Activated CD8-positive, alpha-beta memory T cell treated with anti-CD3 and anti-CD28 coated beads, Interleukin-2, amount 50 U/mL, for 24 hours (primary cell): ENCODE measurements around the gene RAB3IP.
"Not testable (repeated sequence)": the region's sequence is repeated elsewhere in the genome, so short reads cannot be mapped to it uniquely, and the experiment has no call there.

Experiments
- DNase-seq: peaks from one replicate; pipeline ENCODE4 v3.0.0-alpha.2; 2020; ENCODE audit errors: extremely low read depth

The RAB3IP gene

DNA sequence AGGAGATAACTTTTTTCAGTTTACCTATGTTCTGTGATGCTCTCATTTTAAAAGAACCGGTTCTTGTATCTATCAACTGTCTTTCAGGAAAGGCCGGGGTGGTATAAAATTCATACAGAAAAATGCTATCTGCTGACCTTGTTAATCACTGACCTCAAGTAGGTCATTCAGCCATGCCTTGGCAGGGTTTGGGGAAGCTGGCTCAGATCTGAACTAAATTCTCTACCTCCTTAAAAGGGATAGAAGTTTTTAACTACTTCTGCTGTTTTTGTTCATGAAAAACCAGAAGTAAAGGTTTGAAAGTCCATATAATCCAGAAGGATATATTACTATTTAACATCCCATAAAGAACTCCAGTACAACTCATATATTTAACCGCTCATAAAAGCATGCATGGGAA, 96.4 kb downstream of the RAB3IP start:
- DNase-seq: no peak

DNA sequence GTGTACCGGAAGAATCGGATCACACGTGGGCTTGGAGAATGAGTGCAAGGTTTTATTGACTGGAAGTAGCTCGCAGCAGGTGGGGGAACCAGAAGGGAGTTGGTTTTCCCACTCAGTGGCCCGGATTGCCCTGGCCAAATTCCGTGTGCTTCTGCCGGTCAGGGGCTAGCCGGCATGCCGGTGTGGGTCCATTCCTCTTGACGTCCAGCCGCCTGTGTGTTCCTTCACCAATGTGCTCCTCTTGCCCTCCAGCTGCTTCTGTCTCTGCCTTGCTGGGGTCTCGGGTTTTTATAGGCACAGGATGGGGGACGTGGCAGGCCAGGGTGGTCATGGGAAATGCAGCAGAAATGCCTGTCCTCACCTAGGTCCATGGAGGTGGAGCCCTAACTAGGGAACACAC, 97.4 kb downstream of the RAB3IP start:
- no peak for DNase-seq

DNA sequence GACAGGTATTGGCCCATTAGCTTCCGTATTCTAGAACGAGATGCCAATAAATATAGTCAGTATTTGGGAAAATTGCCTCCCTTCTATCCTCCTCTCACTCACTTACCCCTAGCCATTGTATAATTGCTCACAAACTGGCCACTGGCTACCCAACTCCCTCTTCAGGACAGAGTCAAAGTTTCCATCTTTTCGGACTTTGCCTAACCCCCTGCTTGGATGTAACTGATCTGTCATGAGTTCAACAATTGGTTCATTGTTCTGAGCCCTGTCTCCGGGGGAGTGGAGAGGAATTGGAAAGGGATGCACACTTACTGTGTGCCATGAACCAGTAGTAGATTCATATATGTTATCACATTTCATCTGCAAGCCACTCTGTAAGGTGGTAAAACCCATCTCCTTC, 98.5 kb downstream of the RAB3IP start:
- DNase-seq: no peak

DNA sequence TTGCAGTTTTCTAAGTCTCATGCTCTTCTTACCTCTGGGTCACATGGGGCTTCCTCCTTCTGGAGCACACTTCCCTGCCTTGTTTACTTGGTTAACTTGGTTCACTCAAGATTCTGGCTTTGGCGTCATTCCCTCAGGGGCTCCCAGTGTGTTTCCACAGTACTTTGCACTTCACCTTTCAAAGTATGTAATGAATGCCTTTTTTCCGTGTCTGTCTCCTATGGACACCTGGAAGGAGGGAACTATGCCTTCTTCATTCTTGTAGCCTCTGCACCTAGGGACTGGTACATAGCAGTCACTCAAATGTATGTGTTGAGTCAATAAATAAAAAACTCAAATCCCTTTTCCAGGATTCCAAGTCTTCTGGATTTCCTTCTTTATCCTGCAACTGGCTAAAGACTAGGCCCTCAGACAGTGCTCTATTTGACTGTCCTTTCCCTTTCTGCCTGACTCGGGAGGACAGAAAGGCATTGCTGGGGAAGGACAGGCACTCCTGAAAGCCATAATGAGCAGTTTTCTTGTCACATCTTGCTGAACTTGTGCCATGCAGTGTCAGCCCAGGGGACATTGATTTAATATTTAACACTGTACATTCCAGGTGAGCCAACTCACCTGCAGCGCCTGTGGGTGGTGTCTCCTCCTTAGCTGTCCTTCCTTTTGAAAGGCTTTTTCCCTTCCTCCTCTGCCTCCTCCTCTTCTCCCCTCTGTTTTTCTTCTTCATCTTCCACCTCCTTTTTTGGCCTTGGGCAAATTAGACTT, 99.2 kb downstream of the RAB3IP start:
- DNase-seq: no peak

DNA sequence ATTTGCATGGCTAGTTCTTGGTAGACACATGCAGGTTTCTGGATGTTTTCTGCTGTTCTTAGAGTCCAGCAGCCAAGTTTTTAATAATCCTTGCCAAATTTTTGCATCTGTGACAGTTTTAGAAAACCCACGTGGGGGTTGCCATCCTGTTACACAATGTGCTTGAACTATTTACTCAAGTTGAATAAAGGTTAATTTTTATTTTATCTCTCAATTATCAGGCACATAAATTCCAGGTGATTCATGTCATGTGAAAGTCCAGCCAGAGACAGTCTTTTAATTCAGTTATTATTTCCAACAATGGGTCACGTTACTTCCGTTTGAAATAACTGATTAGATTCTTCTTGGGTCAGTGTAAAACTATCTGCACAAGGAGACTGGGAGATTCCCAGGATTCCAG, 102.1 kb downstream of the RAB3IP start:
- no peak for DNase-seq

DNA sequence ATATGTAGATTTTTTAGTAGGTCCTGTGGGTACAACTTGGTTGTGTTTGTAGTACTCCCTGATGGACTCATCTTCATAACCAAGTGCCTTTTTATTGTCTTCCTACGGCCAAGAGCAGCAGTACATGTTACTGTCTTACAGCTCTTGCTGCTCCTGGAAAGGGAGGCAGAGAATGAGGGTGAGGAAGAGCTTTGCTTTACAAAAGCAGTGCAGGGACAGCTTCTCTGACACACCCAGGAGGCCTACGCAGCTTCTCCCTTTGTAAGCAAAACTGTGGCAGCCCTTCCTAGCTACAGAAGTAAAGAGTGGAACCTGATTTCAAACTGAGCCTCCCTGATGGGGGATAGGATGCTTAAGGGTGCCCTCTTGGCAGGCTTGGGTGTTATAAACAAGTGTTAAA, 104.9 kb downstream of the RAB3IP start:
- no peak for DNase-seq

DNA sequence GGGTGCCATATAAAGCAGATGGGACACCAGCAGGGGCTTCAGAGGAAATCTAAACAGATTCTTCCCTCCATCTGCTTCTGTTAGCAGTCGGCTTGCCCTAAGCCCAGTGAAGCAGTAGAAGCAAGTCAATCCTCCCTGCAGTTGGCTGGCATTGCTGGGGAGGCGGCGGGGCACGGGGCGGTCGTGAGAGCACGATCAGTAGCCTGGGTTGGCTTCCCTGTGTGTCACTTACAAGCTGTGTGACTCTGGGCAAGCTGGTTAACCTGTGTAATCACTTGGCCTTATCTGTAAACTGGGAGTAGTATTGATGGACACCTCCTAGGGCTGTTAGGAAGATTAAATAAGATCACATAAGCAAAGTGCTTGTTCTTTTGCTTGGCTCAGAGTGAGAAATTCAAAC, 105.8 kb downstream of the RAB3IP start:
- DNase-seq: no peak

DNA sequence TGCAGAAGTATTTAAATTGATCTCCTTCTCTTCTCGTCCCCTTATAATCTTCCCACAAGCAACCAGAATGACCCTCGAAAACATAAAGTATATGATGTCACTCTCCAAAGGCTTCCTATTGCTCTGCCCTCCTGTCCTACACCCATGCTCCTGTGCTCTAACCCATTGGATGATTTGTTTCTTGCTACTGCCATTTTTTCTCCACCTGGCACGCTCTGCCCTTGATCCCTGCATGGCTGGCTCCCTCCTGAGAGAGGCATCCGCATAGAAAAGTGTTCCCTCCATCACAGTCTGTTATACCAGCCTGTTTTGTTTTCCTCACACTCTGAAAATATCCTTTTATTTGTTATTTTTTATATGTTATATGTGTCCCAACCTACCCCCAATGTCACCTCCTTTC, 106.2 kb downstream of the RAB3IP start:
- no peak for DNase-seq

DNA sequence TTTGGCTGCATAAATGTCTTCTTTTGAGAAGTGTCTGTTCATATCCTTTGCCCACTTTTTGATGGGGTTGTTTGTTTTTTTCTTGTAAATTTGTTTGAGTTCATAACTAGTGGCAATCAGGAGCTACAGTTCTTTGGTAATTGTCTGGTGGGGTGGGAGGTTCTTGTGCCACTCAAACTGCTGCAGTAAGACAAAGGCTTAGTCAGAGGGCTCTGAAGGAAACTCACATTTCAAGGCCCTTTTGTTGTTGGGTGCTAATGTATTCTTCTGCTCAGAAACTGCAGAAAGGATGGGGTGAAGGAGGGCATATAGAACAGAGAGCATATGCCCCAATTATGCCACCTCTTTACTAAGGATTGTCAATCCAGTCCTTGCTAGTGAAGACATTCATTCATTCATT, 108.3 kb downstream of the RAB3IP start:
- no peak for DNase-seq

DNA sequence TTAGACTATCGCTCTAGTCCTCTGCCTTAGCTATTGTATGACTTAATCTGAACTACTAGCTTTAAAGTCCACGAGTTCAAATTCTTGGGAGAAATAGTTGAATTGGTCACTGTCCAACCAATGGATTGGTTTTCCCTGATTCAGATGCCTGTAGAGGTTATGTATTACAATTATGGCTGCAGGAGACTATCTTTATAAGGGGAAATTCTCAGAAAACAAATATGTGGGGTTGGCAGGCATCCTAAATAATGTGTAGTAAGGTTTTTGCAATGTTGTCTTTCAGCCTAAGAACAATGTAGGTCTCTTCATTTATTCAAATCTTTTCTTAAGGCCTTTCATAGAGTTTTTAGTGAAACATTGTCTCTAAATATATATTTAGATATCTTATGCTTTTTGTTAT, 113.3 kb downstream of the RAB3IP start:
- DNase-seq: no peak

DNA sequence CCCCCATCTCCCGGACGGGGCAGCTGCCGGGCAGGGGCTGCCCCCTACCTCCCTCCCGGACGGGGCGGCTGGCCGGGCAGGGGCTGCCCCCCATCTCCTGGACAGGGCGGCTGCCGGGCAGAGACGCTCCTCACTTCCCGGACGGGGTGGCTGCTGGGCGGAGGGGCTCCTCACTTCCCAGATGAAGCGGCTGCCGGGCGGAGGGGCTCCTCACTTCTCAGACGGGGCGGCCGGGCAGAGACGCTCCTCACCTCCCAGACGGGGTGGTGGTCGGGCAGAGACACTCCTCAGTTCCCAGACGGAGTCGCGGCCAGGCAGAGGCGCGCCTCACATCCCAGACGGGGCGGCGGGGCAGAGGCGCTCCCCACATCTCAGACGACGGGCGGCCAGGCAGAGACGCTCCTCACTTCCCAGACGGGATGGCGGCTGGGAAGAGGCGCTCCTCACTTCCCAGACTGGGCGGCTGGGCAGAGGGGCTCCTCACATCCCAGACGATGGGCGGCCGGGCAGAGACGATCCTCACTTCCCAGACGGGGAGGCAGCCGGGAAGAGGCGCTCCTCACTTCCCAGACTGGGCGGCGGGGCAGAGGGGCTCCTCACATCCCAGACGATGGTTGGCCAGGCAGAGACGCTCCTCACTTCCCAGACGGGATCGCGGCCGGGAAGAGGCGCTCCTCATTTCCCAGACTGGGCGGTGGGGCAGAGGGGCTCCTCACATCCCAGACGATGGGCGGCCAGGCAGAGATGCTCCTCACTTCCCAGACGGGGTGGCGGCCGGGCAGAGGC, 114.7 kb downstream of the RAB3IP start:
- not testable (repeated sequence) for DNase-seq

DNA sequence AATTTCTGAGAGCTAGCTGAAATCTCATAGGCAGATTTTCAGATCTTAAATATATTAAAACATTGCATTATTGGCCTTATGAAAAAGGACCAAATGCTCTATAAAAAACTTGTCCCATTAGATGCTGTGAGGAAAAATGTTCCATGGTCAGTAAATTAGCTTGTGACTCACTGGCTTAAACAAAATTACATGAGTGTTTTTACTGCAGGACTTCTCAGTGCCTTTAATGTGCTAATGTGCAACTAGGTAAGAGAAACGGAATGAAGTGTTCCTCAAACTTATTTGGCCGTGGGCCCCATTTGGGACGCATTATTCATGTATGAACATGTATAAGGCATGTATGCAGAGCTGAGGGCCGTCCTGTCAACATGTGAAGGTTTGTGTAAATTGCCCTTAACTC, 128.0 kb downstream of the RAB3IP start:
- DNase-seq: no peak

DNA sequence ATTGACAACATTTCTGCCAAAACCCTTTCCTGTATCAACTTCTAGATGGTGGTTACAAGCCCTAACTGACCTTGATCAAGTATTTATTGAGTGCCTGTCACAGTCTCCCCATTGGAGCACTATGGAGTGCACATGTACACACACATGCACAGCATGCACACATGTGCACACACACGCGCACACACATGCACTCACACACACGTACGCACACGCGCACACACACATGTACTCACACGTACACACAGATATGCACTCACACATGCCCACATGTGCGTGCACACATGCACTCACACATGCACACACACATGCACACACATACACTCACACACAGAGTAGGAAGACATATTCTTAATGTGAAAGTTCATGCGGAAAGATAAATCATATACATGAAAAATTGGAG, 130.0 kb downstream of the RAB3IP start:
- DNase-seq: no peak

DNA sequence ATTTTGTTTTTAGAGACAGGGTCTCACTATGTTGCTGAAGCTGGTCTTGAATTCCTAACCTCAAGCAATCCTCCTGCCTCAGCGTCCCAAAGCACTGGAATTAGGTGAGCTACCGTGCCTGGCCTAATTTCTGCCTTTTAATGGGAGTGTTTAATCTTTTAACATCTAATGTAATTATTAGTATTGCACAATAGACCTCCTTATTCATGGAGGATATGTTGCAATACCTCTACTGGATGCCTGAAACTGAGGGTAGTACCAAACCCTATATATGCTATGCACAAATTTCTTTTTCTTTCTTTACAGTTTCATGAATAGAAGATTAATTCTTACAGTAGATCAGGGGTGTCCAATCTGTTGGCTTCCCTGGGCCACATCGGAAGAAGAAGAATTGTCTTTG, 134.1 kb downstream of the RAB3IP start:
- no peak for DNase-seq
